ENCODE data around the gene FGF2.
"Not testable (repeated sequence)": the region's sequence is repeated elsewhere in the genome, so short reads cannot be mapped to it uniquely, and the experiment has no call there.

The FGF2 gene

GRCh38 chr4:122865425-122865824, 38.8 kb downstream of the FGF2 start:
- H3K36me3 ChIP-seq (ENCODE audit: control insufficient read depth in 1 of 2, insufficient read depth in 2 of 2, low read depth in 1 of 2, low read length in 2 of 2) = peaks cover 2 to 6% of the 10 kb centered on the region in 2 experiments
- no peak overlapping the region for H3K27ac ChIP-seq (ENCODE audit: low read length, poor library complexity, severe bottlenecking)
- H2BK120ac ChIP-seq (ENCODE audit: low read depth, low read length) = no peak overlapping the region
- no peak overlapping the region for H3K18ac ChIP-seq (ENCODE audit: low read depth in 1 of 2, low read length in 2 of 2)
- H3K9ac ChIP-seq (ENCODE audit: low read length) = no peak overlapping the region
- no peaks in the 10 kb centered on the region for H3K27me3 ChIP-seq (ENCODE audit: control insufficient read depth in 1 of 2, insufficient read depth in 1 of 2, low read length in 2 of 2)
- H3K9me3 ChIP-seq (ENCODE audit: control insufficient read depth, low read length) = no peaks in the 10 kb centered on the region
- DNase-seq = no peak
- no peak overlapping the region for H2BK5ac ChIP-seq (ENCODE audit: low read depth, low read length, poor library complexity, severe bottlenecking)
- peaks cover 3% of the 10 kb centered on the region for H3K79me1 ChIP-seq (replicated peaks; ENCODE audit: low read length, poor library complexity, severe bottlenecking)
- H4K91ac ChIP-seq (ENCODE audit: low read length) = no peak overlapping the region
- no peak overlapping the region for H2AFZ ChIP-seq (ENCODE audit: low read depth, low read length)
- H2BK12ac ChIP-seq (ENCODE audit: low read length in 2 of 2) = no peak overlapping the region
- H2BK15ac ChIP-seq (ENCODE audit: low read depth, poor library complexity, severe bottlenecking) = no peak overlapping the region
- H4K8ac ChIP-seq (ENCODE audit: low read length) = no peak overlapping the region
- 90% methylated on average over 2 of the region's 4 CpGs for WGBS
- H3K14ac ChIP-seq (ENCODE audit: low read length in 2 of 2) = no peak overlapping the region
- H3K4me1 ChIP-seq (ENCODE audit: control insufficient read depth, insufficient read depth, low read depth, low read length) = peaks cover 2% of the 10 kb centered on the region
- no peak overlapping the region for H3K23ac ChIP-seq (ENCODE audit: low read length in 2 of 2)
- no peak overlapping the region for H3K4me3 ChIP-seq (ENCODE audit: insufficient read depth in 1 of 2, low read depth in 1 of 2, low read length in 2 of 2)
- no peak overlapping the region for H2AK5ac ChIP-seq (ENCODE audit: low read length, severe bottlenecking)
- no peak overlapping the region for H3K4me2 ChIP-seq (ENCODE audit: low read length, poor library complexity, severe bottlenecking)
- no peak overlapping the region for H3K4ac ChIP-seq (ENCODE audit: low read depth in 1 of 2, low read length in 2 of 2)

- H2BK120ac ChIP-seq (ENCODE audit: low read depth, low read length); H3K4me2 ChIP-seq (ENCODE audit: low read length, poor library complexity, severe bottlenecking); H3K9ac ChIP-seq (ENCODE audit: low read length); H3K27me3 ChIP-seq (ENCODE audit: control insufficient read depth in 1 of 2, insufficient read depth in 1 of 2, low read length in 2 of 2); H2AK5ac ChIP-seq (ENCODE audit: low read length, severe bottlenecking); H3K4ac ChIP-seq (ENCODE audit: low read depth in 1 of 2, low read length in 2 of 2); H4K8ac ChIP-seq (ENCODE audit: low read length); H3K79me1 ChIP-seq (replicated peaks; ENCODE audit: low read length, poor library complexity, severe bottlenecking); H3K9me3 ChIP-seq (ENCODE audit: control insufficient read depth, low read length); H3K27ac ChIP-seq (ENCODE audit: low read length, poor library complexity, severe bottlenecking); H3K36me3 ChIP-seq (ENCODE audit: control insufficient read depth in 1 of 2, insufficient read depth in 2 of 2, low read depth in 1 of 2, low read length in 2 of 2); H2BK5ac ChIP-seq (ENCODE audit: low read depth, low read length, poor library complexity, severe bottlenecking); H2BK15ac ChIP-seq (ENCODE audit: low read depth, poor library complexity, severe bottlenecking); H3K18ac ChIP-seq (ENCODE audit: low read depth in 1 of 2, low read length in 2 of 2); H2BK12ac ChIP-seq (ENCODE audit: low read length in 2 of 2); H3K4me3 ChIP-seq (ENCODE audit: insufficient read depth in 1 of 2, low read depth in 1 of 2, low read length in 2 of 2); H3K23ac ChIP-seq (ENCODE audit: low read length in 2 of 2); H2AFZ ChIP-seq (ENCODE audit: low read depth, low read length); H3K14ac ChIP-seq (ENCODE audit: low read length in 2 of 2); DNase-seq; H4K91ac ChIP-seq (ENCODE audit: low read length); H3K4me1 ChIP-seq (ENCODE audit: control insufficient read depth, insufficient read depth, low read depth, low read length): not testable (repeated sequence)
- WGBS = 100% methylated on average over 3 of the region's 3 CpGs
Observed at GRCh38 chr4:122868235-122868634, 41.6 kb downstream of the FGF2 start.

GRCh38 chr4:122873146-122873545, 46.5 kb downstream of the FGF2 start:
- Histone ChIP-seq H3K4me3 (ENCODE audit: insufficient read depth in 1 of 2, low read depth in 1 of 2, low read length in 2 of 2) (no peak overlapping the region), H2BK5ac (ENCODE audit: low read depth, low read length, poor library complexity, severe bottlenecking) (peak overlapping the region; percentile 97), H4K91ac (ENCODE audit: low read length) (peak overlapping the region; percentile 27), H3K14ac (ENCODE audit: low read length in 2 of 2) (peak overlapping the region in 1 of 2 experiments; percentile 84), H4K8ac (ENCODE audit: low read length) (peak overlapping the region; percentile 77), H2AFZ (ENCODE audit: low read depth, low read length) (no peak overlapping the region), H3K23ac (ENCODE audit: low read length in 2 of 2) (no peak overlapping the region), H3K36me3 (ENCODE audit: control insufficient read depth in 1 of 2, insufficient read depth in 2 of 2, low read depth in 1 of 2, low read length in 2 of 2) (peaks cover 7 to 20% of the 10 kb centered on the region in 2 experiments), H3K27me3 (ENCODE audit: control insufficient read depth in 1 of 2, insufficient read depth in 1 of 2, low read length in 2 of 2) (no peaks in the 10 kb centered on the region), H3K4me2 (ENCODE audit: low read length, poor library complexity, severe bottlenecking) (peak overlapping the region; percentile 6), H2BK120ac (ENCODE audit: low read depth, low read length) (no peak overlapping the region), H3K27ac (ENCODE audit: low read length, poor library complexity, severe bottlenecking) (peak overlapping the region; percentile 99), H2AK5ac (ENCODE audit: low read length, severe bottlenecking) (peak overlapping the region; percentile 100), H3K79me1 (replicated peaks; ENCODE audit: low read length, poor library complexity, severe bottlenecking) (peaks cover 6% of the 10 kb centered on the region), H3K9ac (ENCODE audit: low read length) (no peak overlapping the region), H3K18ac (ENCODE audit: low read depth in 1 of 2, low read length in 2 of 2) (peak overlapping the region; percentile 54 to 89), H3K4me1 (ENCODE audit: control insufficient read depth, insufficient read depth, low read depth, low read length) (peaks cover 5% of the 10 kb centered on the region), H2BK15ac (ENCODE audit: low read depth, poor library complexity, severe bottlenecking) (no peak overlapping the region), H3K4ac (ENCODE audit: low read depth in 1 of 2, low read length in 2 of 2) (peak overlapping the region; percentile 64 to 86), H3K9me3 (ENCODE audit: control insufficient read depth, low read length) (no peaks in the 10 kb centered on the region), H2BK12ac (ENCODE audit: low read length in 2 of 2) (peak overlapping the region; percentile 3 to 77)
- DNase-seq = no peak
- WGBS = 88% methylated on average over 1 of the region's 1 CpG

- Histone ChIP-seq H2AFZ (ENCODE audit: low read depth, low read length) (no peak overlapping the region), H2BK5ac (ENCODE audit: low read depth, low read length, poor library complexity, severe bottlenecking) (no peak overlapping the region), H3K4me1 (ENCODE audit: control insufficient read depth, insufficient read depth, low read depth, low read length) (peaks cover 5% of the 10 kb centered on the region), H3K9me3 (ENCODE audit: control insufficient read depth, low read length) (no peaks in the 10 kb centered on the region), H3K27me3 (ENCODE audit: control insufficient read depth in 1 of 2, insufficient read depth in 1 of 2, low read length in 2 of 2) (no peaks in the 10 kb centered on the region), H3K18ac (ENCODE audit: low read depth in 1 of 2, low read length in 2 of 2) (no peak overlapping the region), H3K79me1 (replicated peaks; ENCODE audit: low read length, poor library complexity, severe bottlenecking) (peaks cover 6% of the 10 kb centered on the region), H3K27ac (ENCODE audit: low read length, poor library complexity, severe bottlenecking) (peak overlapping the region; percentile 87), H2BK12ac (ENCODE audit: low read length in 2 of 2) (no peak overlapping the region), H2AK5ac (ENCODE audit: low read length, severe bottlenecking) (no peak overlapping the region), H4K91ac (ENCODE audit: low read length) (no peak overlapping the region), H3K23ac (ENCODE audit: low read length in 2 of 2) (no peak overlapping the region), H3K9ac (ENCODE audit: low read length) (peak overlapping the region; percentile 32), H4K8ac (ENCODE audit: low read length) (no peak overlapping the region), H3K14ac (ENCODE audit: low read length in 2 of 2) (no peak overlapping the region), H3K4me3 (ENCODE audit: insufficient read depth in 1 of 2, low read depth in 1 of 2, low read length in 2 of 2) (peak overlapping the region in 1 of 2 experiments; percentile 40), H3K4me2 (ENCODE audit: low read length, poor library complexity, severe bottlenecking) (no peak overlapping the region), H3K36me3 (ENCODE audit: control insufficient read depth in 1 of 2, insufficient read depth in 2 of 2, low read depth in 1 of 2, low read length in 2 of 2) (peaks cover 7 to 29% of the 10 kb centered on the region in 2 experiments), H3K4ac (ENCODE audit: low read depth in 1 of 2, low read length in 2 of 2) (no peak overlapping the region), H2BK120ac (ENCODE audit: low read depth, low read length) (no peak overlapping the region), H2BK15ac (ENCODE audit: low read depth, poor library complexity, severe bottlenecking) (no peak overlapping the region)
- peak; percentile 82 for DNase-seq
- WGBS = 56% methylated on average over 2 of the region's 4 CpGs
Observed at GRCh38 chr4:122873821-122874593, 47.4 kb downstream of the FGF2 start.
